Hepatocyte (in vitro differentiated cells): ENCODE measurements around the gene MEIS2. TPM values are rescaled to one million over a fixed set of nuclear protein-coding genes. Genes with fewer than 3 reads are reported as not detected.

Source experiments
- DNase-seq: peaks from one replicate; pipeline ENCODE4 v3.0.0-alpha.2; 2016; ENCODE audit warnings: low spot score
- H2AFZ ChIP-seq: fragments of 200-600 bp; sonication (generic); 2 replicates; pipeline ENCODE4 v1.6.0; 2016; ENCODE audit warnings: antibody characterized with exemption, mild to moderate bottlenecking
- H3K27ac ChIP-seq: fragments of 200-600 bp; sonication (generic); 2 replicates; pipeline ENCODE4 v1.5.1; 2016; ENCODE audit warnings: mild to moderate bottlenecking
- H3K27me3 ChIP-seq: fragments of 200-600 bp; sonication (generic); 2 replicates; pipeline ENCODE4 v1.6.1; 2016
- H3K36me3 ChIP-seq: fragments of 200-600 bp; sonication (generic); replicated peaks from 2 replicates; pipeline ENCODE4 v1.5.1; 2016; ENCODE audit warnings: low read depth; ENCODE audit not compliant: insufficient read depth
- H3K4me1 ChIP-seq: fragments of 200-600 bp; sonication (generic); 2 replicates; pipeline ENCODE4 v1.5.1; 2016; ENCODE audit warnings: mild to moderate bottlenecking, moderate library complexity; ENCODE audit not compliant: insufficient read depth
- H3K4me2 ChIP-seq: fragments of 200-600 bp; sonication (generic); 2 replicates; pipeline ENCODE4 v1.6.0; 2016
- H3K4me3 ChIP-seq: fragments of 200-600 bp; sonication (generic); 2 replicates; pipeline ENCODE4 v1.5.1; 2016; ENCODE audit warnings: mild to moderate bottlenecking
- H3K79me2 ChIP-seq: fragments of 200-600 bp; sonication (generic); 2 replicates; pipeline ENCODE4 v1.6.0; 2017; ENCODE audit warnings: mild to moderate bottlenecking
- H3K9me2 ChIP-seq: fragments of 200-600 bp; sonication (generic); replicated peaks from 2 replicates; pipeline ENCODE4 v1.6.0; 2017; ENCODE audit warnings: mild to moderate bottlenecking; ENCODE audit not compliant: insufficient read depth
- H3K9me3 ChIP-seq: fragments of 200-600 bp; sonication (generic); 2 replicates; pipeline ENCODE4 v1.5.1; 2016; ENCODE audit warnings: low read depth, mild to moderate bottlenecking
- H4K20me1 ChIP-seq: fragments of 200-600 bp; sonication (generic); 2 replicates; pipeline ENCODE4 v1.6.0; 2016; ENCODE audit warnings: mild to moderate bottlenecking; ENCODE audit not compliant: insufficient read depth, poor library complexity, severe bottlenecking
- EZH2 ChIP-seq: fragments of 200-600 bp; sonication (generic); IDR thresholded peaks from 2 replicates; pipeline ENCODE4 v1.6.1; 2016; ENCODE audit warnings: antibody characterized with exemption, mild to moderate bottlenecking, borderline replicate concordance
- EZH2phosphoT487 ChIP-seq: fragments of 200-600 bp; sonication (generic); IDR thresholded peaks from one replicate; pipeline ENCODE4 v1.6.1; 2018; ENCODE audit warnings: antibody characterized with exemption, mild to moderate bottlenecking, low read depth, moderate library complexity; ENCODE audit not compliant: unreplicated experiment, severe bottlenecking
- WGBS: methylation state at CpG from one replicate; pipeline ENCODE4 v1.1.6; 2016; ENCODE audit warnings: low lambda C conversion rate; ENCODE audit errors: missing lambda C conversion rate; 5-methylcytosine and 5-hydroxymethylcytosine counted together
- polyA plus RNA-seq: library from polyadenylated mRNA; unstranded; fragments of >200 nt; fragmentation: Nextera tagmentation; extraction: Ambion mirVana; gene quantifications from 2 replicates; pipeline ENCODE4 v1.2.1, GENCODE V29; 2016
- total RNA-seq: library from RNA; depleted of rRNA; stranded (reverse); fragments of >200 nt; gene quantifications from 2 replicates; pipeline ENCODE4 v1.2.3, GENCODE V29; 2014
- TF ChIP-seq, protein P1 (sequence below): fragments of 200-600 bp; sonication (generic); IDR thresholded peaks from 2 replicates; pipeline ENCODE4 v1.5.1; 2016; ENCODE audit warnings: antibody characterized with exemption, mild to moderate bottlenecking; ENCODE audit not compliant: poor library complexity

The MEIS2 gene
- total and polyA plus RNA-seq, 2 experiments from 2014 or later: 20.6 to 33.5 TPM

DNA sequence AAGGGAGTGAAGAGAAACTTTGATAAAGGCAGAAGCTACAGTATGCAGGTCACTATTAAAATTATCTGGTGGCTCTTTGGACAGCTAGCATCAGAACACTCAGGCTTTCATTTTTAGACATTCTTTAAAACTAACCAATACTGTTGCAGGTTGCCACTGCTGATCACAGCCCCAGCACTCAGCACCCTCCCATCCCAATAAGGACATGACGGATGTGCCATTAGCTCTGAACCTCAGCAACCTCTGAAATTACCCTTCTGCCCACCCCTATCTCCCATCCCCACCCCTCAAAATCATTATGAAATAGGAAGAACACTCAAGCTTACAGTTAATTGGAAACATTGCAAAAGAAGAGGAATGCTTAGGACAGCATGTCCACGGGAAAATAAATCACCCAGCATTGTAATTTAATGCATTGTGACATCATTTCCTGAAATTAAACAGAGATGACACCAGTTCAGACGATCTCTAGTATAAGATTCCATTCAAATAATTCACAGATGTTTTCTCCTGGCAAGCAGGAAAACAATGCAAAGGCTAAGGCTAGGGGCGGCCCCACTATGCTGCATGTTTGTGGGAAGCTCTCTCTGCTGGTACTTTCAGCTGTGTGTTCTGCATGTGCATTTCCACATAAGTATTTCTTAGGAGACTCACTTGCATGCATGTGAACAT, 71.6 kb downstream of the MEIS2 start:
- Histone ChIP-seq H3K36me3 (no peaks in the 10 kb centered on the region), H3K4me3 (no peak overlapping the region), H4K20me1 (no peaks in the 10 kb centered on the region), H3K4me1 (peaks cover 6% of the 10 kb centered on the region), H3K79me2 (no peaks in the 10 kb centered on the region), H3K4me2 (no peak overlapping the region), H2AFZ (no peak overlapping the region), H3K9me2 (no peaks in the 10 kb centered on the region), H3K27me3 (no peaks in the 10 kb centered on the region), H3K9me3 (no peaks in the 10 kb centered on the region), H3K27ac (no peak overlapping the region)
- WGBS: 64% methylated on average over 4 of the region's 4 CpGs
- TF ChIP-seq EZH2phosphoT487 (no peak), EZH2 (no peak)
- TF ChIP-seq, protein P1, sequence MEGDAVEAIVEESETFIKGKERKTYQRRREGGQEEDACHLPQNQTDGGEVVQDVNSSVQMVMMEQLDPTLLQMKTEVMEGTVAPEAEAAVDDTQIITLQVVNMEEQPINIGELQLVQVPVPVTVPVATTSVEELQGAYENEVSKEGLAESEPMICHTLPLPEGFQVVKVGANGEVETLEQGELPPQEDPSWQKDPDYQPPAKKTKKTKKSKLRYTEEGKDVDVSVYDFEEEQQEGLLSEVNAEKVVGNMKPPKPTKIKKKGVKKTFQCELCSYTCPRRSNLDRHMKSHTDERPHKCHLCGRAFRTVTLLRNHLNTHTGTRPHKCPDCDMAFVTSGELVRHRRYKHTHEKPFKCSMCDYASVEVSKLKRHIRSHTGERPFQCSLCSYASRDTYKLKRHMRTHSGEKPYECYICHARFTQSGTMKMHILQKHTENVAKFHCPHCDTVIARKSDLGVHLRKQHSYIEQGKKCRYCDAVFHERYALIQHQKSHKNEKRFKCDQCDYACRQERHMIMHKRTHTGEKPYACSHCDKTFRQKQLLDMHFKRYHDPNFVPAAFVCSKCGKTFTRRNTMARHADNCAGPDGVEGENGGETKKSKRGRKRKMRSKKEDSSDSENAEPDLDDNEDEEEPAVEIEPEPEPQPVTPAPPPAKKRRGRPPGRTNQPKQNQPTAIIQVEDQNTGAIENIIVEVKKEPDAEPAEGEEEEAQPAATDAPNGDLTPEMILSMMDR: no peak
- no peak for DNase-seq

DNA sequence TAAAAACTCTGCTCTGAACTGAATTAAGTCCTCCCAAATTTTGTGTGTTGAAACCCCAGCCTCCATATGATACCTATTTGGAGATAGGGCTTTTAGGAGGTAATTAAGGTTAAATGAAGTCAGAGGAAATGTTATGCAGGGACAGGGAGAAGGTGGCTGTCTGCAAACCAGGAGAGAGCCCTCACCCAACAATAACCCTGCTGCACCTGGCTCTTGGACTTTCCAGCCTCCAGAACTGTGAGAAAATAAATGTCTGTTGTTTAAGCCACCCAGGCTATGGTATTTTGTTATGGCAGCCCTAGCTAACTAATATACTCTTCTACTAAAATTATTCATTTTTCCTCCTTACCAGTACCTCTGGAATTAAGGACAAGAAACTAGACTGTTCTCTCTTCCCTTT, 79.5 kb downstream of the MEIS2 start:
- TF ChIP-seq EZH2phosphoT487 (no peak), EZH2 (no peak)
- TF ChIP-seq, protein P1: no peak
- Histone ChIP-seq H3K27me3 (no peaks in the 10 kb centered on the region), H3K4me1 (peaks cover 20% of the 10 kb centered on the region), H3K36me3 (no peaks in the 10 kb centered on the region), H2AFZ (no peak overlapping the region), H3K79me2 (peaks cover 12% of the 10 kb centered on the region), H3K4me2 (no peak overlapping the region), H4K20me1 (no peaks in the 10 kb centered on the region), H3K9me2 (no peaks in the 10 kb centered on the region), H3K4me3 (no peak overlapping the region), H3K9me3 (no peaks in the 10 kb centered on the region), H3K27ac (peak overlapping the region; percentile 72)
- DNase-seq: no peak

DNA sequence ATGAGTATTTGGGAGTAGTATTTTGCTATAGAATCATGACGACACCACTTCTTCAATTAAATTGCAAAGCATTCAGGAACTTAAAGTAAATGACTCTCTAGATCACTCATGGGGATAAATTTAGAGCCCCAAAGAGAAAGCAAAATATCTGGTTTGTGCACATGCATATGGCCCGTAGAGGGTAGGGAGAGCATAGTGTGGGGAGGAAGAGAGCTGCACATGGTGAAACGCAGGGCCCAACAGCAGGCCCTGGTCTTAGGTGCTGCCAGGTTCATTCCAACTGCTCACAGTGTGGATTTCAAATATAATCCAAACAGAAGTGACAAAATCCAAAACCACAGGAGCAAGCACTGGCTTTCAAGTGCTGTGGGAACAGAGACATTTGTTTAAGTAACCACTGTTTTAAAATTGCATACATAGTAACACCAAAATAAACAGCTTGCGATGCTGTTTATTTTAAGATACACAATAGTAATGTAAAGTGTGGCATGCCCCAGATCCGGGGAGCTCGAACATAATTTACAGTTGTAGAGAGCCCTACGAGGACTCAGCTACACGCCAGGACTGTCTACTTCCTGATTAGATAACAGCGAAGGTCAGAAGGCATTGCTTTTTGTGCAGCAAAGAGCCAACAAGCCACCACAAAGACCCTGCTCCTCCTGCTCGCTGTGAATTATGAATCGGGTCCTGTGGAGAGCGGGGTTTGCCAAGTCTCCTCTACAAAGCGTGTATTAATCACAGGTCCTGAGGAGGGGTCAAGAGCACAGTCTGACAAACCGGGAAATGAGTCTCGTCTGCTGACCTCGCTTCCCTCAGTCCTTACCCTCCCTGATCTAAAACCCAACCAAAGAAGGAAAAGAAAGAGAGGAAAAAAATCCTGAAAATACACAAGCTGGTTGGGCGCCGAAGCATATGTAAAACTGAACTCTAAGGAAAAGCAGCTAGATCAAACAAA, 80.6 kb downstream of the MEIS2 start:
- Histone ChIP-seq H3K79me2 (peaks cover 12% of the 10 kb centered on the region), H3K27ac (peak overlapping the region; percentile 72), H3K4me2 (peak overlapping the region; percentile 71), H3K36me3 (no peaks in the 10 kb centered on the region), H3K9me2 (no peaks in the 10 kb centered on the region), H3K4me1 (peaks cover 29% of the 10 kb centered on the region), H3K4me3 (no peak overlapping the region), H2AFZ (peak overlapping the region; percentile 55), H3K27me3 (no peaks in the 10 kb centered on the region), H4K20me1 (no peaks in the 10 kb centered on the region), H3K9me3 (no peaks in the 10 kb centered on the region)
- peak; percentile 40 for DNase-seq
- TF ChIP-seq EZH2: no peak
- TF ChIP-seq, protein P1: no peak
- no peak for TF ChIP-seq EZH2phosphoT487
- WGBS: 34% methylated on average over 18 of the region's 18 CpGs
